Epithelial cell of prostate (primary cell): ENCODE measurements around the gene TMEM266.
A peak's percentile ranks its signal among the peaks of the same experiment; 100 is the strongest.

Experiments used
- DNase-seq: peaks from one replicate; pipeline ENCODE4 v3.0.0-alpha.2; 2011; ENCODE audit warnings: low read depth, low spot score
- H3K27ac ChIP-seq: fragments of 450-650 bp; 2 replicates; pipeline ENCODE4 v1.5.1; 2017; ENCODE audit warnings: mild to moderate bottlenecking

The TMEM266 gene

GRCh38 chr15:76197703-76198455, 138.1 kb downstream of the TMEM266 start:
- peak overlapping the region; percentile 80 for H3K27ac ChIP-seq
- DNase-seq: no peak

GRCh38 chr15:76198456-76199105, 138.8 kb downstream of the TMEM266 start:
- no peak for DNase-seq
- peak overlapping the region; percentile 80 for H3K27ac ChIP-seq

GRCh38 chr15:76199106-76200082, 139.6 kb downstream of the TMEM266 start:
- no peak overlapping the region for H3K27ac ChIP-seq
- DNase-seq: no peak

GRCh38 chr15:76200083-76200465, 140.3 kb downstream of the TMEM266 start:
- no peak for DNase-seq
- no peak overlapping the region for H3K27ac ChIP-seq

GRCh38 chr15:76200641-76201105, 140.9 kb downstream of the TMEM266 start:
- H3K27ac ChIP-seq: no peak overlapping the region
- DNase-seq: no peak

- H3K27ac ChIP-seq: no peak overlapping the region
- no peak for DNase-seq
Measured at GRCh38 chr15:76201536-76202255, 141.9 kb downstream of the TMEM266 start.

GRCh38 chr15:76203346-76204108, 143.7 kb downstream of the TMEM266 start:
- H3K27ac ChIP-seq: no peak overlapping the region
- DNase-seq: no peak

GRCh38 chr15:76204109-76204845, 144.5 kb downstream of the TMEM266 start:
- no peak overlapping the region for H3K27ac ChIP-seq
- no peak for DNase-seq

- no peak overlapping the region for H3K27ac ChIP-seq
- no peak for DNase-seq
Measured at GRCh38 chr15:76204916-76205460, 145.2 kb downstream of the TMEM266 start.

GRCh38 chr15:76206325-76206976, 146.7 kb downstream of the TMEM266 start:
- no peak for DNase-seq
- no peak overlapping the region for H3K27ac ChIP-seq

GRCh38 chr15:76208084-76208785, 148.4 kb downstream of the TMEM266 start:
- no peak overlapping the region for H3K27ac ChIP-seq
- DNase-seq: no peak

- H3K27ac ChIP-seq: no peak overlapping the region
- no peak for DNase-seq
Measured at GRCh38 chr15:76208786-76209424, 149.1 kb downstream of the TMEM266 start.

GRCh38 chr15:76209523-76209922, 149.7 kb downstream of the TMEM266 start:
- no peak overlapping the region for H3K27ac ChIP-seq
- DNase-seq: no peak

GRCh38 chr15:76209942-76210341, 150.2 kb downstream of the TMEM266 start:
- H3K27ac ChIP-seq: no peak overlapping the region
- no peak for DNase-seq

- DNase-seq: no peak
- no peak overlapping the region for H3K27ac ChIP-seq
Measured at GRCh38 chr15:76215634-76216033, 155.8 kb downstream of the TMEM266 start.

GRCh38 chr15:76217029-76217881, 157.5 kb downstream of the TMEM266 start:
- DNase-seq: peak; percentile 16
- H3K27ac ChIP-seq: peak overlapping the region; percentile 5
